ENCODE data around the gene NKD1. TPM values are rescaled to one million over a fixed set of nuclear protein-coding genes. Genes with fewer than 3 reads are reported as not detected.

NKD1 gene
- total RNA-seq, 1 experiment from 2014 or later, result 11.4 TPM

DNA sequence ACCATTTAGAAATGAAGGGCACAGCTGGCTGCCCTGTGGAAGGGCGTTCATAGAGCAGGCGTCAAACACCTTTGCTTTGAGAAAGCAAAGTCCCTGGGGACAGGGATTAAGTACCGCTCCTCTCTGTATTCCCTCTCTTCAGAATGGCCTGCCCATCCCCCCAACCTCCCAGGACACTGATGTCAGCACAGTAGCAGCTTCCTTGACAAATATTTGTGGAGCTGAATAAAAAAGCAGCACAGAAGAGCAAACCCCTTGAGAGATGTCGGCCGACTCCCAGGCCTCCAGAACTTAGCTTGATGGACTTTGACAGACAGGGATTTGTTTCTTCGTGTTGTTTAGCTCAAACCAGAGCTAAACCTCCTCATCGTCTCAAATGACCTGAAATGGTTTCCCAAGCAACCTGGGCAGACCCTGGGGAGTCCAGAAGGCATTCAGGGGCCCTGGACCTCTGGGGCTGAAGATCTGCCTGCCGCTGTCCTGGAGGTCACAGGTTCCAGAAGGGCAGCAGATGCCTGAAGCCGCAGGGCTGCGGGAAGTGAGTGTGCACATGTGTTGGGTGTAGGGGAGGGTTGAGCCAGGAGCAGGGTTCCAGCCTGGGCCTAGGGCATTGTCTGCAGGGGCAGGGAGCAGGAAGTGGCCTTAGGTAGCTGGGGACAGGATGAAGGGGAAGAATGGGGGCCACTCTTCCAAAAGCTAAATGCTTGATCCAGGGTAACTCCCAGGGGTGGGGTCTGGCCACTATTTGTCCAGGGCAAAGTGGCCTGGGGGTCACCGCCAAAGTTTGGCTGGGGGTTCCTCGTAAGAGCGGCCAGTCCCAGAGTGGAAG lies 42.3 kb upstream of the NKD1 start:
- Histone ChIP-seq H2AFZ (ENCODE audit: low read depth, low read length, poor library complexity, severe bottlenecking) (no peak overlapping the region), H3K9ac (ENCODE audit: low read length) (no peak overlapping the region), H3K9me3 (ENCODE audit: control insufficient read depth in 1 of 2, insufficient read depth in 1 of 2, low read depth in 1 of 2, low read length in 2 of 2) (no peaks in the 10 kb centered on the region), H3K27me3 (ENCODE audit: insufficient read depth, low read length) (no peaks in the 10 kb centered on the region), H4K20me1 (ENCODE audit: insufficient read depth) (no peaks in the 10 kb centered on the region), H3K27ac (ENCODE audit: low read depth, low read length) (no peak overlapping the region), H3K4me2 (ENCODE audit: low read length) (no peak overlapping the region), H3K4me1 (ENCODE audit: control insufficient read depth in 1 of 2, insufficient read depth in 2 of 2, low read length in 2 of 2) (peaks cover 10 to 17% of the 10 kb centered on the region in 2 experiments; a peak in 3 of 4 replicates), H3K4me3 (replicated peaks in 1 of 2; ENCODE audit: low read depth in 1 of 2, low read length in 2 of 2) (no peak overlapping the region), H3K9me2 (ENCODE audit: insufficient read depth) (no peaks in the 10 kb centered on the region), H3K79me2 (ENCODE audit: insufficient read depth, low read length) (no peaks in the 10 kb centered on the region), H3K36me3 (ENCODE audit: control insufficient read depth in 1 of 2, insufficient read depth in 2 of 2, low read length in 2 of 2) (no peaks in the 10 kb centered on the region)
- POLR2A ChIA-PET, result no interaction called here
- CTCF ChIA-PET, result interaction anchor here (1.4 kb wide), 1 partner anchor 159 kb away, joined by 3 read pairs; no protein-coding TSS in a partner anchor
- RAD21 ChIA-PET (ENCODE audit: low non-redundant PET in 1 of 2, low total read pairs in 2 of 2, uncharacterized antibody in 2 of 2, unreplicated experiment in 2 of 2), result no interaction called here
- intact Hi-C loops (cut with micrococcal nuclease), result no loop called here
- ATAC-seq (no peak), DNase-seq (ENCODE audit: low read depth, low spot score) (no peak)
- TF ChIP-seq RAD21 (IDR thresholded peaks at IDR 0.05; ENCODE audit: low read depth), result no peak
- no peak for TF ChIP-seq CBX3 (IDR thresholded peaks at IDR 0.05; ENCODE audit: low read depth)
- TF ChIP-seq ELF1 (IDR thresholded peaks at IDR 0.05; ENCODE audit: borderline replicate concordance, low read depth), result no peak
- BruUV-seq (replicated peaks), result no TSS peak

- Histone ChIP-seq H3K4me1 (ENCODE audit: control insufficient read depth in 1 of 2, insufficient read depth in 2 of 2, low read length in 2 of 2) (peaks cover 10 to 17% of the 10 kb centered on the region in 2 experiments; a peak in 3 of 4 replicates), H3K36me3 (ENCODE audit: control insufficient read depth in 1 of 2, insufficient read depth in 2 of 2, low read length in 2 of 2) (no peaks in the 10 kb centered on the region), H3K9me2 (ENCODE audit: insufficient read depth) (no peaks in the 10 kb centered on the region), H2AFZ (ENCODE audit: low read depth, low read length, poor library complexity, severe bottlenecking) (no peak overlapping the region), H3K9me3 (ENCODE audit: control insufficient read depth in 1 of 2, insufficient read depth in 1 of 2, low read depth in 1 of 2, low read length in 2 of 2) (no peaks in the 10 kb centered on the region), H3K4me2 (ENCODE audit: low read length) (no peak overlapping the region), H3K27me3 (ENCODE audit: insufficient read depth, low read length) (no peaks in the 10 kb centered on the region), H3K4me3 (replicated peaks in 1 of 2; ENCODE audit: low read depth in 1 of 2, low read length in 2 of 2) (no peak overlapping the region), H3K9ac (ENCODE audit: low read length) (no peak overlapping the region), H3K27ac (ENCODE audit: low read depth, low read length) (no peak overlapping the region), H3K79me2 (ENCODE audit: insufficient read depth, low read length) (no peaks in the 10 kb centered on the region), H4K20me1 (ENCODE audit: insufficient read depth) (no peaks in the 10 kb centered on the region)
- ChIA-PET RAD21 (ENCODE audit: low non-redundant PET in 1 of 2, low total read pairs in 2 of 2, uncharacterized antibody in 2 of 2, unreplicated experiment in 2 of 2) (no interaction called here), POLR2A (no interaction called here), CTCF (interaction anchor here (1.4 kb wide), 1 partner anchor 159 kb away, joined by 3 read pairs; no protein-coding TSS in a partner anchor)
- intact Hi-C loops (cut with micrococcal nuclease), result no loop called here
- DNase-seq (ENCODE audit: low read depth, low spot score) (no peak), ATAC-seq (no peak)
- no TSS peak for BruUV-seq (replicated peaks)
- TF ChIP-seq JUND (IDR thresholded peaks at IDR 0.05), result no peak
- TF ChIP-seq YY1 (IDR thresholded peaks at IDR 0.05; ENCODE audit: extremely low read depth, insufficient replicate concordance, low read depth, low read length), result no peak
- no peak for TF ChIP-seq CEBPB (IDR thresholded peaks at IDR 0.05; ENCODE audit: low read depth)
- TF ChIP-seq EGR1 (IDR thresholded peaks at IDR 0.05; ENCODE audit: low read depth), result no peak
- no peak for TF ChIP-seq REST (IDR thresholded peaks at IDR 0.05; ENCODE audit: low read depth)
- TF ChIP-seq, protein P1, sequence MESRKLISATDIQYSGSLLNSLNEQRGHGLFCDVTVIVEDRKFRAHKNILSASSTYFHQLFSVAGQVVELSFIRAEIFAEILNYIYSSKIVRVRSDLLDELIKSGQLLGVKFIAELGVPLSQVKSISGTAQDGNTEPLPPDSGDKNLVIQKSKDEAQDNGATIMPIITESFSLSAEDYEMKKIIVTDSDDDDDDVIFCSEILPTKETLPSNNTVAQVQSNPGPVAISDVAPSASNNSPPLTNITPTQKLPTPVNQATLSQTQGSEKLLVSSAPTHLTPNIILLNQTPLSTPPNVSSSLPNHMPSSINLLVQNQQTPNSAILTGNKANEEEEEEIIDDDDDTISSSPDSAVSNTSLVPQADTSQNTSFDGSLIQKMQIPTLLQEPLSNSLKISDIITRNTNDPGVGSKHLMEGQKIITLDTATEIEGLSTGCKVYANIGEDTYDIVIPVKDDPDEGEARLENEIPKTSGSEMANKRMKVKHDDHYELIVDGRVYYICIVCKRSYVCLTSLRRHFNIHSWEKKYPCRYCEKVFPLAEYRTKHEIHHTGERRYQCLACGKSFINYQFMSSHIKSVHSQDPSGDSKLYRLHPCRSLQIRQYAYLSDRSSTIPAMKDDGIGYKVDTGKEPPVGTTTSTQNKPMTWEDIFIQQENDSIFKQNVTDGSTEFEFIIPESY (IDR thresholded peaks at IDR 0.05; ENCODE audit: extremely low read depth, insufficient replicate concordance, low read length), result no peak
- TF ChIP-seq, protein P2, sequence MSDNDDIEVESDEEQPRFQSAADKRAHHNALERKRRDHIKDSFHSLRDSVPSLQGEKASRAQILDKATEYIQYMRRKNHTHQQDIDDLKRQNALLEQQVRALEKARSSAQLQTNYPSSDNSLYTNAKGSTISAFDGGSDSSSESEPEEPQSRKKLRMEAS (IDR thresholded peaks at IDR 0.05), result no peak
Observed at GRCh38 chr16:50506543-50506937, 41.7 kb upstream of the NKD1 start.
